G401.6 (cell line): ENCODE data around the gene SYNJ1.
"Not testable (repeated sequence)": the region's sequence is repeated elsewhere in the genome, so short reads cannot be mapped to it uniquely, and the experiment has no call there.

Source experiments
- FAIRE-seq: peaks from 2 replicates; lab custom pipeline; 2012; peaks lifted over from hg19 to GRCh38; lab: Jason Lieb, UNC

Gene SYNJ1

DNA sequence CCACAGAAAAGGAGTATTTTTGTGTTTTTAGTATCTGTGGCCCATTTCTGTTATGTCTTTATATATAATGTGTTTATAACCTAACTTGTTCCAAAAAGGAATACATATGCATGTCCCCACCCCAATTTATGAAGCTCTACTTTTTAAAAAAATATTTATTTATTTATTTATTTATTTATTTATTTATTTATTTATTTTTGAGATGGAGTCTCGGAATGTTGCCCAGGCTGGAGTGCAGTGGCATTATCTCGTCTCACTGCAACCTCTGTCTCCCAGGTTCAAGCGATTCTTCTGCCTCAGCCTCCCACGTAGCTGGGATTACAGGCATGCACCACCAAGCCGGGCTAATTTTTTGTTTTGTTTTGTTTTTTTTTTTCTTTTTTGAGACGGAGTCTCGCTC, 32.3 kb downstream of the SYNJ1 start:
- peak; percentile 39 for FAIRE-seq

GRCh38 chr21:32693581-32693980, 34.2 kb downstream of the SYNJ1 start:
- no peak for FAIRE-seq

- no peak for FAIRE-seq
Observed at GRCh38 chr21:32690085-32690484, 37.7 kb downstream of the SYNJ1 start.

GRCh38 chr21:32687643-32688345, 40.0 kb downstream of the SYNJ1 start:
- peak; percentile 19 for FAIRE-seq

DNA sequence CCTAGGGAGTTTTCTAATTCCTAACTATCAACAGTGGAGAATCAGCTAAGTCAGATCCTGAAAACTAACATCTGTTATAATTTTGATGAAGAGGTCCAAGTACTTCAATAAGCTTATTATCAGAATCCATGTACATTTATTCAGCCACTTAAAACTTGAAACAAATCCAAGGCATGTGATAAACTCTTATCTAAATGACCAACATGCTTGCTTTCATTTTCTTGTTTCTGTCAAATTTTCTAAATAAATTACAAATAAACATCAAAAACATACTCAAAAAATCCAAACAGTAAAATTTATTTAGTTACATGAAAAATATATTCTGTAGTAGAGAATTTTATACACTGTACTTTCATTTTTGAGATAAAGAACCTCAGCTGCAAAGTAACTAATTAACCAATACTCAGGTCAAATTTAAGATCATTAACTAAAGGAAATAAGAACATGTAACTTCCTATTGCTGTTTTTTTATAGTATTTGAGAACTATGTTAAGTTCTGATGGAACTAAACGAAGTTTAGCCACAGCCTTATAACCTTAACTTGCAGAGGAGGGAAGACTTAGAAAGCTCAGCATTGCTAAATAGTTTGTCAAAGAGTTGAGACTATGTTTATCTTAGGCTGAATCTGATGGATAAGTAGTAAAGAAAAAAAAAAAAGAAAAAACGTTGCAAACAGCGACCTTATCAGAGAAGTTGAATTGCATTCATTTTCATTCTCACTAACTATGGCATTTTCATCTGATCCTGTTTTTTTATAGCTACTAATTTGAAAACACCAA, 44.9 kb downstream of the SYNJ1 start:
- FAIRE-seq: peak; percentile 77

DNA sequence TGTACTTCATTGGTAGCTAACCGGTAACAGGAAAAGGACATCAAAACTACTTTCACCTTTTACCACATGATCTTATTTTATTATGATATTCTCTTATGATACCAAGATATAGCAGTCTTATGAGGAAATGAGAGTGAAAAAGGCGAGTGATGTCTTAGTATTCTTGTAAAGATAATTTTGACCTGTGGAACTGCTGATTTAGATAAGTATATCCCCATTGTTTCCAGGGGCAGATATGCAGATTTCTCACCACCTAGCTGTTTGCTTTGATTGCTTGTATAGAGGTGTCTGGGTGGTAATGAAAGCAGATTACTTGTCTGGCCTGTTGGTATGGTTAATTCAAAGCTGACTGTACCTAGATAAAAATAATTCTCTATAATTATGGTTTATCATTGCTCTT, 53.1 kb downstream of the SYNJ1 start:
- FAIRE-seq: no peak

GRCh38 chr21:32674038-32674437, 53.8 kb downstream of the SYNJ1 start:
- FAIRE-seq: no peak

DNA sequence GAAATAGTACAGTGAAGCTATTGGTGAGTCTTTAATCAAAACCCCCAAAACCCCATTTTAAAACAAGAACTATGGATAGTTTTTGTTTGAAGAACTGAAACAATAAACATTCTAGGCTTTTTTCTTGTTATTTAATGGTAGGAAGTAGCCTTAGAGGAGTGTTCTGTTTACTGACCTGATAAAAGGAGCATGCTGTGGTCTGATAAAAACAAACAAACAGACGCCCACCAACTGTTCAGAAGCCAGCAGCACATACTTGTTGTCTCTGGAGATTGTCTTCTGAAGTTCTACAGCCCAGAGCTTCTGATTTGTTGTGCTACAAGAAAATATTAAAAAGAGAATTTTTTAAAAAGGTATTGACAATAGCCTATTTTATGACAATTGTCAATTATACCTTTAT, 61.6 kb downstream of the SYNJ1 start:
- FAIRE-seq: no peak

GRCh38 chr21:32664095-32664494, 63.7 kb downstream of the SYNJ1 start:
- FAIRE-seq: not testable (repeated sequence)

DNA sequence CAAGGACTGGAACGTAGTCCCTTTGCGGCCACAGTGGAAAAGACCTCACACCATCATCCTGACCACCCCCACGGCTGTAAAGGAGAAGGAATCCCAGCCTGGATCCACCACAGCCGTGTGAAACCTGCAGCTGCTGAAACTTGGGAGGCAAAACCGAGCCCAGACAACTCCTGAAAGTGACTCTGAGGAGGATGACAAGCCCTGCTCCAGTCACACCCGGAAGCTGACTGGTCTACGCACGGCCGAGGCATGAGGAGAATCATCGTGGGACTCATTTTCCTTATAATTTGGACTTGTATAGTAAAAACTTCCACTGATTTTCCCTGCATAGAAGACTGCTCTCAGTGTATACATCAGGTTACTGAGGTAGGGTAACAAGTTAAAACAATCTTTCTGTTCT, 65.8 kb downstream of the SYNJ1 start:
- FAIRE-seq: not testable (repeated sequence)

DNA sequence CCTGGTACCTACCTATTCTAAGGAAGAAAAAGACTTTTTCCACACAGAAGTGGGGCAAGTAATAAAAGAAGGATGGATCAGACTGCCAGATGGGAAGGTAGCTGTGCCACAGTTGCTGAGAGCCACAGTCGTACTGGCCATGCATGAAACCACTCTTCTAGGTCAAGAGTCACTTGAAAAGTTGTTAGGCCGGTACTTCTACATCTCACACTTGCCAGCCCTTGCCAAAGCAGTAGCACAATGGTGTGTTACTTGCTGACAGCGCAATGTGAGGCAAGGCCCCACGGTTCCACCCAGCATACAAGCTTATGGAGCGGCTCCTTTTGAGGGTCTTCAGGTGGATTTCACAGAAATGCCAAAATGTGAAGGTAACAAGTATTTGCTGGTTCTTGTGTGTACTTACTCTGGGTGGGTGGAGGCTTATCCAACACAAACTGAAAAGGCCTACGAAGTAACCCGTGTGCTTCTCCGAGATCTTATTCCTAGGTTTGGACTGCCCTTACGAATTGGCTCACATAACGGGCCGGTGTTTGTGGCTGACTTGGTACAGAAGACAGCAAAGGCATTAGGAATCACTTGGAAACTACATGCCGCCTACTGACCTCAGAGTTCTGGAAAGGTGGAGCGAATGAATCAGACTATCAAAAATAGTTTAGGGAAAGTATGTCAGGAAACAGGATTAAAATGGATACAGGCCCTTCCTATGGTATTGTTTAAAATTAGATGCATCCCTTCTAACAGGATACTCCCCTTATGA, 66.6 kb downstream of the SYNJ1 start:
- FAIRE-seq: not testable (repeated sequence)

DNA sequence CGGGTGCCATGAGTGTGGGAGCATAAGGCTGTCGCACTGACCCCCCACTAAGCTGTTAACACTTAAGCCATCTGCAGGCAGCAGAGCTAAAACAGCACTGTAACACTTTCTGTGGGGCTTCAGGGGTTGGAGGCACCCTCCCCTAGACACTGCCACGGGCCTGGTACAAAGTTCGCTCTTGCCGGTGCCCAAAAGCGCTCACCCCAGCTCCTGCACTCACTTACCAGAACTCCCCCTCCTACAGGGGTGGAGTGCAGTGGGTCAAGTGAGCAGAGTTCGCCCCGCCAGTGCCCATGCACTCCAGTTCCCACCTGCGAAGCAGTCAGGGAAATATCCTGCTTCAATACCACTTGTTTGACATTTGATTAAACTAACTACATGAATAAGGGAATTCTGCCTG, 69.3 kb downstream of the SYNJ1 start:
- FAIRE-seq: no peak

- FAIRE-seq: peak; percentile 91
Observed at GRCh38 chr21:32653326-32653901, 74.4 kb downstream of the SYNJ1 start.

DNA sequence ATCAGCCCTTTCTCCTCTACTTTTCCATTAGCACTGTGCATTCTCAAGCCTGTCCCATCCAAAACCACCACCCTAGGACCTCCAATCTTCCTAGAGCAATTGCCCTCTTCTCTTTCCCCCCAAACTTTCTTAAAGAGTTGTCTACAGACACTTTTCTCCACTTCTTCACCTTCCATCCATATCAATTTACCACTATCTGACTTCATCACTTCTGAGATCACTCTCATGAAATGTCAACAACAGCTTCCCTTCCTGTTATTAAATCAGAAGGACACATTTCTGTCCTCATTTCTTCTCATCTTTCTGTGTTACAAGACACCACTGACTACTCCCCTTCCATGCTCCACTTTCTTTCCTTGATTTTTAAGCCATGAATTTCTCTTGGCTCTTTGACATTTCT, 79.6 kb downstream of the SYNJ1 start:
- FAIRE-seq: no peak

DNA sequence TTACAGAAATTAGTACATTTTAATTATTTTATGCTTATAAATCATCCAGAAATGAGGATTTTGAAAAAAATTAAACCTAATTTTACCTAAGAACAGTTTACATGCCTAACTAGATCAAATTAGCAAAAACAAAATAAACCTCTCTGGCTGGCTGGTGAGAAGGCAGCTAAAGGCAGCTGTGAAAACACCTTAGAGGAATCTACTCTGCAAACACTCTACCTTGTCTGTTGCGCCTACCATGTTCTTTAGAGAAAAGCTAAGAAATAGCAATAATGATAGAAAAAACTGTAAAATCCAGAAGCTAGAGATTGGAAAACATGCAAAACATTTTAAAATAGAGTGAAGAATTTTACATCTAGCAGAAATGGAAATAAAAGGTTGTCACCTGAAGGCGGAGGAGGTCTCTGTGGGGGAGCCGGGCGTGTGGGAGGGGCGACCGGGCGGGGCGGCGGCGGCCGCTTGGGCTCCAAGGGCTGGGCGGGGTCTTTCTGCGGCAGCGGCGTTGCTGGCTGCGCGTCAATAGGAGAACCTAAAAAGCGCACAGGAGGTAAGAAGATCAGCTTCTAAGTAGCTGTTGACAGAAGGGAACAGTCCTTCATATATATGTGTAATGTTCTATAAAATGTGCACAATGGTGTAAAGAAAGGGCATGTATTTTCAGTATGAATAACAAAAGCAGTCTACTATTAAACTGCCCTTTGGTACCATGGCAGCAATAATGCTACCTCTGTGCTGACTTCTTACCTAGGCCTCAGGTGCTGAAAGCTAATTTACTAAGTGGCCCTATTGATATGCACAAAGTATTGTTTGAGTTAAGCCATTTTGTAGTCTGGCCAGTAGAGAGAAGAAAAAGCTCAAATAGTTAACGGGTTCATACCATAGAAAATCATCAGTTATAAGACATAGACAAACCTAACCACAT, 82.3 kb downstream of the SYNJ1 start:
- no peak for FAIRE-seq

GRCh38 chr21:32641710-32642698, 85.8 kb downstream of the SYNJ1 start:
- no peak for FAIRE-seq

DNA sequence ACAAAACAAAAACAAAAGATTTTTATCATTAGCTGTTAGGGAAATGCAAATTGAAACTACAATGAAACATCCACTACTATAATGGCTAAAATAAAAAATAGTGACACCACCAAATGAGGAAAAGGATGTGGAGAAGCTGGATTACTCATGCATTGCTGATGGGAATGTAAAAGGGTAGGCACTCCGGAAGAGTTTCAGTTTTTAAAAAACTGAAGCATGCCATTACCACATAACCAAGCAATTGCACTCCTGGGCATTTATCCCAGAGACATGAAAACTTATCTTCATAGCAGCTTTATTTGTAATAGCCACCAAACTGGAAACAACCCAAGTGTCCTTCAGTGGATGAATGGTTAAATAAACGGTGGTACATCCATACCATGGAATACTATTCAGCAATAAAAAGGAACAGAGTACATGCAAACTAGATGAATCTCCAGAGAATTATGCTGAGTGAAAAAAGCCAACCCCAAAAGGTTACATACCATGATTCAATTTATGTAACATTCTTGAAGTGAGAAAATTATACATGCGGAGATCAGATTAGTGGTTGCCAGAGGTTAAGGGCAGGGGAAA, 101.1 kb downstream of the SYNJ1 start:
- no peak for FAIRE-seq

- FAIRE-seq: not testable (repeated sequence)
Observed at GRCh38 chr21:32618218-32618617, 109.6 kb downstream of the SYNJ1 start.

- FAIRE-seq: no peak
Observed at GRCh38 chr21:32613436-32614043, 114.3 kb downstream of the SYNJ1 start.

DNA sequence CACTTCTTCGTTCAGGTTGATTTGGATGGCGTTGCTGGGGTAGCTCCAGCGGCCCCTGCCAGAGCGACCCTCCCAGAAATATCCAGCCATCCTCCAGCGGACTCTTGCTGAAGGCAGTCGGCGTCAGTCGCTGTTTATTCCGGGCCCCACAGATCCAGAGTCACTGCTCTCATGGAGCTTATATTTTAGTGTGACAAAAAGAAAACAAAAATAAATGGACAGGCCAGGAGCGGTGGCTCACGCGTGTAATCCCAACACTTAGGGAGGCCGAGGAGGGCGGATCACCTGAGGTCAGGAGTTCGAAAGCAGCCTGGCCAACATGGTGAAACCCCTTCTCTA, 114.8 kb downstream of the SYNJ1 start:
- FAIRE-seq: no peak
